Epithelial cell of proximal tubule (primary cell): ENCODE results near the gene PACRG. TPM values are rescaled to one million over a fixed set of nuclear protein-coding genes. Genes with fewer than 3 reads are reported as not detected.

Experiments used
- DNase-seq: peaks from one replicate; pipeline ENCODE4 v3.0.0-alpha.2; 2011; ENCODE audit warnings: low read depth
- H3K4me3 ChIP-seq: 2 replicates; pipeline ENCODE4 v1.5.1; 2011; ENCODE audit warnings: low read depth, mild to moderate bottlenecking, low read length
- CTCF ChIP-seq: conservative IDR thresholded peaks from 2 replicates; pipeline ENCODE4 v1.5.1; 2012; ENCODE audit warnings: low read depth, mild to moderate bottlenecking, low read length
- total RNA-seq: library from RNA; depleted of rRNA; stranded (reverse); fragments of >200 nt; gene quantifications from 2 replicates; pipeline ENCODE4 v1.2.3, GENCODE V29; 2015

The PACRG gene
- total RNA-seq, 1 donor from 2014 or later: 0.12 TPM

GRCh38 chr6:162684052-162684451 is 43.7 kb upstream of the PACRG start:
- no peak overlapping the region for H3K4me3 ChIP-seq
- no peak for DNase-seq
- no peak for TF ChIP-seq CTCF

- no peak for DNase-seq
- no peak overlapping the region for H3K4me3 ChIP-seq
Observed at GRCh38 chr6:162684961-162685360, 42.8 kb upstream of the PACRG start.

GRCh38 chr6:162685586-162685985 is 42.2 kb upstream of the PACRG start:
- DNase-seq: no peak
- no peak for TF ChIP-seq CTCF
- H3K4me3 ChIP-seq: no peak overlapping the region

More at GRCh38 chr6:162684961-162685360, 42.8 kb upstream of the PACRG start:
- TF ChIP-seq CTCF: no peak

GRCh38 chr6:162688751-162689345 is 38.9 kb upstream of the PACRG start:
- TF ChIP-seq CTCF: no peak
- DNase-seq: no peak
- no peak overlapping the region for H3K4me3 ChIP-seq

GRCh38 chr6:162690158-162690557 is 37.6 kb upstream of the PACRG start:
- H3K4me3 ChIP-seq: no peak overlapping the region
- TF ChIP-seq CTCF: no peak
- DNase-seq: no peak

GRCh38 chr6:162697872-162698403 is 29.8 kb upstream of the PACRG start:
- H3K4me3 ChIP-seq: no peak overlapping the region
- no peak for TF ChIP-seq CTCF
- no peak for DNase-seq

GRCh38 chr6:162698440-162698839 is 29.3 kb upstream of the PACRG start:
- no peak for TF ChIP-seq CTCF
- H3K4me3 ChIP-seq: no peak overlapping the region
- no peak for DNase-seq
